H9 (cell line): ENCODE data around the gene TBC1D19. TPM values are rescaled to one million over a fixed set of nuclear protein-coding genes. Genes with fewer than 3 reads are reported as not detected.

Source experiments
- DNase-seq: peaks from one replicate; pipeline ENCODE4 v3.0.0-alpha.2; 2017
- H2AFZ ChIP-seq: one replicate; pipeline ENCODE4 v1.6.1; 2013; ENCODE audit warnings: mild to moderate bottlenecking, low read length, control low read depth, moderate library complexity
- H2AK5ac ChIP-seq: 2 replicates; pipeline ENCODE4 v1.6.1; 2013; ENCODE audit warnings: low read length, control low read depth, mixed read lengths; ENCODE audit not compliant: insufficient read length
- H2BK120ac ChIP-seq: one replicate; pipeline ENCODE4 v1.6.1; 2013; ENCODE audit warnings: low read depth, mild to moderate bottlenecking, low read length, control low read depth, inconsistent platforms; ENCODE audit not compliant: poor library complexity, severe bottlenecking
- H2BK12ac ChIP-seq: 2 replicates; pipeline ENCODE4 v1.6.1; 2013; ENCODE audit warnings: low read length, control low read depth, mixed read lengths, low read depth; ENCODE audit not compliant: insufficient read length
- H2BK15ac ChIP-seq: 2 replicates; pipeline ENCODE4 v1.6.1; 2013; ENCODE audit warnings: low read depth, low read length, control low read depth
- H2BK20ac ChIP-seq: one replicate; pipeline ENCODE4 v1.6.1; 2013; ENCODE audit warnings: low read depth, mild to moderate bottlenecking, low read length, control low read depth, inconsistent platforms; ENCODE audit not compliant: poor library complexity, severe bottlenecking
- H2BK5ac ChIP-seq: 2 replicates; pipeline ENCODE4 v1.6.1; 2013; ENCODE audit warnings: low read length, control low read depth, mixed read lengths; ENCODE audit not compliant: insufficient read length
- H3K14ac ChIP-seq: 2 replicates; pipeline ENCODE4 v1.6.1; 2013; ENCODE audit warnings: low read length, control low read depth; ENCODE audit not compliant: insufficient read depth
- H3K18ac ChIP-seq: 2 replicates; pipeline ENCODE4 v1.6.1; 2013; ENCODE audit warnings: low read depth, mild to moderate bottlenecking, mixed read lengths, low read length, control low read depth; ENCODE audit not compliant: insufficient read length
- H3K23ac ChIP-seq: 2 replicates; pipeline ENCODE4 v1.6.1; 2013; ENCODE audit warnings: low read length, control low read depth, mixed read lengths, low read depth; ENCODE audit not compliant: insufficient read length
- H3K23me2 ChIP-seq: 2 replicates; pipeline ENCODE4 v1.6.1; 2013; ENCODE audit warnings: low read depth, mild to moderate bottlenecking, mixed read lengths, low read length, control low read depth; ENCODE audit not compliant: insufficient read length, poor library complexity, severe bottlenecking
- H3K27ac ChIP-seq: 2 replicates; pipeline ENCODE4 v1.5.1; 2013; ENCODE audit warnings: low read length, control low read depth, mixed read lengths, low read depth; ENCODE audit not compliant: insufficient read length
- H3K27me3 ChIP-seq: 2 replicates; pipeline ENCODE4 v1.6.1; 2013; ENCODE audit warnings: low read length, control low read depth, inconsistent platforms; ENCODE audit not compliant: insufficient read depth
- H3K4ac ChIP-seq: 2 replicates; pipeline ENCODE4 v1.6.1; 2013; ENCODE audit warnings: low read depth, mild to moderate bottlenecking, control low read depth, inconsistent platforms, low read length, moderate library complexity
- H3K4me1 ChIP-seq: 2 replicates; pipeline ENCODE4 v1.6.1; 2013; ENCODE audit warnings: low read length, control low read depth, inconsistent platforms; ENCODE audit not compliant: insufficient read depth
- H3K4me2 ChIP-seq: 2 replicates; pipeline ENCODE4 v1.6.1; 2013; ENCODE audit warnings: low read length, control low read depth, mixed read lengths; ENCODE audit not compliant: insufficient read length, insufficient read depth
- H3K56ac ChIP-seq: 2 replicates; pipeline ENCODE4 v1.6.1; 2013; ENCODE audit warnings: low read depth, mild to moderate bottlenecking, mixed read lengths, low read length, control low read depth; ENCODE audit not compliant: insufficient read length
- H3K79me1 ChIP-seq: 2 replicates; pipeline ENCODE4 v1.6.1; 2013; ENCODE audit warnings: low read depth, mild to moderate bottlenecking, moderate library complexity, low read length, control low read depth, inconsistent platforms; ENCODE audit not compliant: insufficient read depth, poor library complexity, severe bottlenecking
- H3K79me2 ChIP-seq: 2 replicates; pipeline ENCODE4 v1.6.1; 2013; ENCODE audit warnings: low read length, control low read depth, inconsistent platforms; ENCODE audit not compliant: insufficient read depth
- H3K9ac ChIP-seq: 2 replicates; pipeline ENCODE4 v1.6.1; 2013; ENCODE audit warnings: low read length, control low read depth, mixed read lengths; ENCODE audit not compliant: insufficient read length; ENCODE audit errors: extremely low read depth
- H3K9me3 ChIP-seq: one replicate; pipeline ENCODE4 v1.6.1; 2013; ENCODE audit warnings: low read depth, low read length, inconsistent platforms; ENCODE audit not compliant: control insufficient read depth
- H3T11ph ChIP-seq: one replicate; pipeline ENCODE4 v1.6.1; 2013; ENCODE audit warnings: mild to moderate bottlenecking, low read length, control low read depth, inconsistent platforms
- H4K20me1 ChIP-seq: one replicate; pipeline ENCODE4 v1.6.1; 2013; ENCODE audit not compliant: control insufficient read depth, insufficient read length, insufficient read depth
- H4K5ac ChIP-seq: 2 replicates; pipeline ENCODE4 v1.6.1; 2013; ENCODE audit warnings: low read depth, mild to moderate bottlenecking, mixed read lengths, low read length, control low read depth; ENCODE audit not compliant: insufficient read length
- H4K8ac ChIP-seq: replicated peaks from 2 replicates; pipeline ENCODE4 v1.6.1; 2013; ENCODE audit warnings: low read length, control low read depth, mixed read lengths, low read depth; ENCODE audit not compliant: insufficient read length
- H4K91ac ChIP-seq: 2 replicates; pipeline ENCODE4 v1.6.1; 2013; ENCODE audit warnings: low read depth, mild to moderate bottlenecking, moderate library complexity, mixed read lengths, low read length, control low read depth; ENCODE audit not compliant: insufficient read length
- H3K27ac Mint-ChIP-seq, 3 experiments: 2 replicates in 2 of 3; 3 replicates in 1 of 3; pipeline ENCODE4 v1.8.0; 2020 to 2021; ENCODE audit warnings: mixed read lengths in 3 of 3, mild to moderate bottlenecking in 1 of 3, moderate library complexity in 1 of 3
- H3K27me3 Mint-ChIP-seq: 2 replicates; pipeline ENCODE4 v1.8.0; 2021; ENCODE audit warnings: low read depth, mild to moderate bottlenecking, moderate library complexity, mixed read lengths
- H3K36me3 Mint-ChIP-seq, 3 experiments: 2 replicates in 2 of 3; 3 replicates in 1 of 3; pipeline ENCODE4 v1.8.0; 2020 to 2021; ENCODE audit warnings: low read depth in 3 of 3, mixed read lengths in 3 of 3; ENCODE audit not compliant: insufficient read depth in 1 of 3
- H3K4me1 Mint-ChIP-seq, 2 experiments: 2 replicates each; pipeline ENCODE4 v1.8.0; 2020; ENCODE audit warnings: mixed read lengths in 2 of 2
- H3K4me3 Mint-ChIP-seq, 2 experiments: 2 replicates in 1 of 2; 3 replicates in 1 of 2; pipeline ENCODE4 v1.8.0; 2020 to 2021; ENCODE audit warnings: mild to moderate bottlenecking in 2 of 2, mixed read lengths in 2 of 2, moderate library complexity in 1 of 2
- H3K9me3 Mint-ChIP-seq, 2 experiments: 2 replicates in 1 of 2; 3 replicates in 1 of 2; pipeline ENCODE4 v1.8.0; 2020; ENCODE audit warnings: mild to moderate bottlenecking in 2 of 2, mixed read lengths in 2 of 2, moderate library complexity in 1 of 2
- WGBS: extraction: QIAGEN DNeasy Blood & Tissue Kit; methylation state at CpG from one replicate; pipeline ENCODE4 v1.1.7; 2013; ENCODE audit warnings: missing lambda C conversion rate, low lambda C conversion rate, mixed read lengths; ENCODE audit not compliant: insufficient read length; ENCODE audit errors: extremely low coverage; 5-methylcytosine and 5-hydroxymethylcytosine counted together
- total RNA-seq: library from RNA; stranded (reverse); gene quantifications from 2 replicates; pipeline ENCODE4 v1.2.1, GENCODE V29; 2021
- TF ChIP-seq, protein P1 (sequence below): fragments of 200-600 bp; sonication (generic); conservative IDR thresholded peaks from 3 replicates; pipeline ENCODE4 v1.8.0; 2021; ENCODE audit warnings: antibody characterized with exemption, mild to moderate bottlenecking

The TBC1D19 gene
- total RNA-seq, 1 experiment from 2014 or later = 3.2 TPM

DNA sequence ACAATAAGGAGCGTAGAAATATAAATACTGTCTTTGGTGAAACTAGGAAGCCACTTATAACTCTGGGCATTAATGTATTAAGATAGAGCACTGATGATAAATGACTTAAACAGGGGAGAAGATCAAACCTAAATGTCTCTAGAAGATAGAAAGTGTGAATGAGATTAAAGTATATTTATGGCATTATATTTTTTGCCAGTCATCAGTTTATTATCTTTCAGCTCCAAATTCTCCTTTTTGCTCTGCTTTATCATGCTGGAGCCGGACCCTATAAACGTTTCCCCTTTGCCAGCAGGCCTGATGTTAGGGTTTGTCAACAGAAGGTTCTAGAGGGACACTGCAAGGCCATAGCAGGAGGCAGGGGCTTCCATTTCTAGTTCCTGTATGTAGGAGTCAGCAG lies 76.4 kb downstream of the TBC1D19 start:
- no peaks in the 10 kb centered on the region for H3K27me3 Mint-ChIP-seq

More for the DNA sequence above, 76.4 kb downstream of the TBC1D19 start:
- no peak overlapping the region for H3K18ac ChIP-seq
- no peak overlapping the region for H4K91ac ChIP-seq
- H4K5ac ChIP-seq = no peak overlapping the region
- TF ChIP-seq, protein P1, sequence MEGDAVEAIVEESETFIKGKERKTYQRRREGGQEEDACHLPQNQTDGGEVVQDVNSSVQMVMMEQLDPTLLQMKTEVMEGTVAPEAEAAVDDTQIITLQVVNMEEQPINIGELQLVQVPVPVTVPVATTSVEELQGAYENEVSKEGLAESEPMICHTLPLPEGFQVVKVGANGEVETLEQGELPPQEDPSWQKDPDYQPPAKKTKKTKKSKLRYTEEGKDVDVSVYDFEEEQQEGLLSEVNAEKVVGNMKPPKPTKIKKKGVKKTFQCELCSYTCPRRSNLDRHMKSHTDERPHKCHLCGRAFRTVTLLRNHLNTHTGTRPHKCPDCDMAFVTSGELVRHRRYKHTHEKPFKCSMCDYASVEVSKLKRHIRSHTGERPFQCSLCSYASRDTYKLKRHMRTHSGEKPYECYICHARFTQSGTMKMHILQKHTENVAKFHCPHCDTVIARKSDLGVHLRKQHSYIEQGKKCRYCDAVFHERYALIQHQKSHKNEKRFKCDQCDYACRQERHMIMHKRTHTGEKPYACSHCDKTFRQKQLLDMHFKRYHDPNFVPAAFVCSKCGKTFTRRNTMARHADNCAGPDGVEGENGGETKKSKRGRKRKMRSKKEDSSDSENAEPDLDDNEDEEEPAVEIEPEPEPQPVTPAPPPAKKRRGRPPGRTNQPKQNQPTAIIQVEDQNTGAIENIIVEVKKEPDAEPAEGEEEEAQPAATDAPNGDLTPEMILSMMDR = no peak
- no CpG with 5 or more reads among the region's 3 CpGs for WGBS
- H3K27me3 ChIP-seq = no peaks in the 10 kb centered on the region
- H3T11ph ChIP-seq = no peak overlapping the region
- no peak overlapping the region for H2BK5ac ChIP-seq
- no peak overlapping the region for H3K4me2 ChIP-seq
- no peak overlapping the region for H3K23ac ChIP-seq
- Mint-ChIP-seq H3K4me3 (no peak overlapping the region), H3K4me1 (peaks cover 0 to 14% of the 10 kb centered on the region in 2 experiments; a peak in 2 of 4 replicates), H3K9me3 (peaks cover 15 to 28% of the 10 kb centered on the region in 2 experiments), H3K36me3 (peaks cover 6 to 24% (median 18%) of the 10 kb centered on the region in 3 experiments; a peak in 6 of 7 replicates), H3K27ac (no peak overlapping the region)
- no peak overlapping the region for H4K8ac ChIP-seq
- H3K4me1 ChIP-seq = no peaks in the 10 kb centered on the region
- no peak overlapping the region for H3K9ac ChIP-seq
- no peak overlapping the region for H2BK20ac ChIP-seq
- H2AFZ ChIP-seq = no peak overlapping the region
- no peak for DNase-seq
- no peaks in the 10 kb centered on the region for H3K79me2 ChIP-seq
- H4K20me1 ChIP-seq = no peaks in the 10 kb centered on the region
- no peaks in the 10 kb centered on the region for H3K79me1 ChIP-seq
- no peak overlapping the region for H3K27ac ChIP-seq
- no peaks in the 10 kb centered on the region for H3K9me3 ChIP-seq
- H3K14ac ChIP-seq = no peak overlapping the region
- no peak overlapping the region for H3K4ac ChIP-seq
- no peak overlapping the region for H2AK5ac ChIP-seq
- H2BK12ac ChIP-seq = no peak overlapping the region
- H3K56ac ChIP-seq = no peak overlapping the region
- no peaks in the 10 kb centered on the region for H3K23me2 ChIP-seq
- no peak overlapping the region for H2BK120ac ChIP-seq
- no peak overlapping the region for H2BK15ac ChIP-seq
